ENCODE results near the gene PKDCC. TPM values are rescaled to one million over a fixed set of nuclear protein-coding genes. Genes with fewer than 3 reads are reported as not detected.

The PKDCC gene
- total and polyA plus RNA-seq, 2 of the 13 experiments (the other 11 are each of a cell fraction or from before 2014, with no cell fraction given): 52.6 to 58.8 TPM

GRCh38 chr2:42105330-42106256 is 57.8 kb downstream of the PKDCC start (continued):
- TF ChIP-seq ZNF263 (CRISPR knock-in tag; IDR thresholded peaks at IDR 0.05): peak; percentile 98
- no peak for TF ChIP-seq CHCHD3 (CRISPR knock-in tag; IDR thresholded peaks at IDR 0.05)
- no peak for TF ChIP-seq SMAD1 (CRISPR knock-in tag; IDR thresholded peaks at IDR 0.05; ENCODE audit: borderline replicate concordance, low read depth)
- TF ChIP-seq ZNF83 (CRISPR knock-in tag; IDR thresholded peaks at IDR 0.05; ENCODE audit: borderline replicate concordance): no peak
- no peak for TF ChIP-seq ZNF33B (CRISPR knock-in tag; IDR thresholded peaks at IDR 0.05)
- no peak for TF ChIP-seq RNF2 (conservative IDR thresholded peaks at IDR 0.05; ENCODE audit: low read depth)
- no peak for TF ChIP-seq KLF15 (CRISPR knock-in tag; IDR thresholded peaks at IDR 0.05; ENCODE audit: borderline replicate concordance)
- TF ChIP-seq REPIN1 (CRISPR knock-in tag; IDR thresholded peaks at IDR 0.05; ENCODE audit: borderline replicate concordance, low read depth): no peak
- peak; percentile 82 for TF ChIP-seq BCL6 (CRISPR knock-in tag; IDR thresholded peaks at IDR 0.05)
- peak; percentile 88 for TF ChIP-seq PITX1 (CRISPR knock-in tag; IDR thresholded peaks at IDR 0.05)
- no peak; the same call in 1 of the 2 replicates for TF ChIP-seq ZFP41 (CRISPR knock-in tag; IDR thresholded peaks at IDR 0.05; ENCODE audit: borderline replicate concordance)
- TF ChIP-seq WIZ (CRISPR knock-in tag; IDR thresholded peaks at IDR 0.05): no peak
- TF ChIP-seq ZNF530 (CRISPR knock-in tag; IDR thresholded peaks at IDR 0.05; ENCODE audit: low read depth): no peak
- TF ChIP-seq ZNF543 (CRISPR knock-in tag; IDR thresholded peaks at IDR 0.05): 0 out of 2 replicates have a peak, but pooled peaks have one; percentile 38
- 0 out of 2 replicates have a peak, but pooled peaks have one; percentile 25 for TF ChIP-seq ZKSCAN5 (CRISPR knock-in tag; IDR thresholded peaks at IDR 0.05)
- TF ChIP-seq FOSL1 (CRISPR knock-in tag; IDR thresholded peaks at IDR 0.05; ENCODE audit: borderline replicate concordance): no peak
- peak; percentile 69 for TF ChIP-seq NR2C2 (CRISPR knock-in tag; IDR thresholded peaks at IDR 0.05; ENCODE audit: borderline replicate concordance)
- TF ChIP-seq GLI4 (CRISPR knock-in tag; IDR thresholded peaks at IDR 0.05; ENCODE audit: borderline replicate concordance): no peak
- TF ChIP-seq KAT8 (CRISPR knock-in tag; IDR thresholded peaks at IDR 0.05): peak; percentile 79
- TF ChIP-seq IRF2 (CRISPR knock-in tag; IDR thresholded peaks at IDR 0.05): peak; percentile 94
- 0 out of 2 replicates have a peak, but pooled peaks have one; percentile 10 for TF ChIP-seq NFE2 (CRISPR knock-in tag; IDR thresholded peaks at IDR 0.05)
- TF ChIP-seq ZNF724P (CRISPR knock-in tag; IDR thresholded peaks at IDR 0.05; ENCODE audit: borderline replicate concordance): no peak; the same call in 1 of the 2 replicates
- peak; percentile 69 for TF ChIP-seq MIER3 (CRISPR knock-in tag; IDR thresholded peaks at IDR 0.05; ENCODE audit: borderline replicate concordance)
- no peak for TF ChIP-seq ZNF101 (CRISPR knock-in tag; IDR thresholded peaks at IDR 0.05; ENCODE audit: borderline replicate concordance, low read depth)
- no peak for TF ChIP-seq MAFG (CRISPR knock-in tag; IDR thresholded peaks at IDR 0.05)
- TF ChIP-seq ZNF629 (CRISPR knock-in tag; conservative IDR thresholded peaks at IDR 0.05): no peak
- TF ChIP-seq ZNF576 (CRISPR knock-in tag; IDR thresholded peaks at IDR 0.05): no peak
- no peak for TF ChIP-seq SATB2 (CRISPR knock-in tag; IDR thresholded peaks at IDR 0.05)
- 0 out of 2 replicates have a peak, but pooled peaks have one; percentile 93 for TF ChIP-seq SP140L (CRISPR knock-in tag; IDR thresholded peaks at IDR 0.05; ENCODE audit: borderline replicate concordance)
- no peak for TF ChIP-seq ZFP62 (CRISPR knock-in tag; IDR thresholded peaks at IDR 0.05)
- TF ChIP-seq RBM39 (IDR thresholded peaks at IDR 0.05; ENCODE audit: low read depth, low read length, poor library complexity, severe bottlenecking): no peak
- TF ChIP-seq JDP2 (CRISPR knock-in tag; IDR thresholded peaks at IDR 0.05; ENCODE audit: borderline replicate concordance): no peak

Data from HepG2 (cell line).